ENCODE data around the gene MDM2. TPM values are rescaled to one million over a fixed set of nuclear protein-coding genes. Genes with fewer than 3 reads are reported as not detected.

MDM2 gene
- total and polyA plus RNA-seq, 2 of the 8 experiments (the other 6 are each of a cell fraction or from before 2014, with no cell fraction given), result 15.1 to 115 TPM

DNA sequence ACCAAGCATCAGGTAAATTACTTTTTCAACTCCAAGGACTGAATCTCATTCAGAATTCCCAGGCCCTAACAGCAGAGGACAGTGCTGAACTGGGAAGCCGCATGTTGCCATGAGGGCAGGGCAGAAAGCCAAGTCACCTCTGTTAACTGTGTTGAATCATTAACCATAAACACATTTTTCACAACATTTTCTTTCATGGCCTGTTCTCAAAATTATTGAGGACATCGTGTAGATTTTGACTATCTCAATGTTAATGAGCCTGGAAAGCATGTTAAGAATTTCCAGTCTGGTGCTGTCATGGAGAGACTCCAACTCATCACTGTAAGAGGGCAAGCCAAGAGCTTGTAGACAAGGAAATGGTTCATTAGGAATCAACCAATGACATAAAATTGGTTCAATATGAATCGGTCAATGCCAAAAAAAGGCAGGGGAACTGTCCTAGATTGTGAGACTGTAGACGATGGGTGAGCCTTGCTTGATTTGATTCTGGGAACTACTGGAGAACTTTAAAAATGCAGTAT lies 91.3 kb downstream of the MDM2 start (continued):
- TF ChIP-seq TAF7 (optimal IDR thresholded peaks at IDR 0.05; ENCODE audit: borderline replicate concordance, low read depth, low read length) (no peak), GABPA (IDR thresholded peaks at IDR 0.05; ENCODE audit: borderline replicate concordance, insufficient read depth, low read length) (no peak), BRCA1 (IDR thresholded peaks at IDR 0.05; ENCODE audit: low read depth, low read length) (no peak), RXRA (IDR thresholded peaks at IDR 0.05; ENCODE audit: insufficient read depth, low read depth, low read length) (no peak), SP4 (IDR thresholded peaks at IDR 0.05; ENCODE audit: low read length) (no peak), POLR2A (IDR thresholded peaks at IDR 0.05; ENCODE audit: control extremely low read depth in 1 of 2, low read depth in 2 of 2, low read length in 2 of 2) (no peak), FOSL1 (IDR thresholded peaks at IDR 0.05; ENCODE audit: insufficient read depth, low read depth, low read length) (no peak)

All from H1 (cell line).